ENCODE measurements around the gene SLC9C1. TPM values are rescaled to one million over a fixed set of nuclear protein-coding genes. Genes with fewer than 3 reads are reported as not detected.

The SLC9C1 gene
- total RNA-seq, 1 donor from 2014 or later = not detected

DNA sequence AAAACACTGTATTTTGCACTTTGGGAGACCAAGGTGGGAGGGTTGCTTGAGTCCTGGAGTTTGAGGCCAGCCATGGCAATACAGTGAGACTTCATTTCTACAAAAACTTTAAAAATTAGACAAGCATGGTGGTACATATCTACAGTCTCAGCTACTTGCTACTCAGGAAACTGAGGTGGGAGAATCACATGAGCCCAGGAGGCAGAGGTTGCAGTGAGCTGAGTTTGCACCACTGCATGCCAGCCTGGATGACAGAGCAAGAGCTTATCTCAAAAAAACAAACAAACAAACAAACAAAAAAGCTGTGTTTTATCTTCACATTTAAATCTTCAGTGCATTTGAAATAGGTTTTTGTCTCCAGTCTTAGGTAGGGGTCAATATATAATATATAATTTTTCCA, 4.8 kb upstream of the SLC9C1 start:
- TF ChIP-seq, protein P1, sequence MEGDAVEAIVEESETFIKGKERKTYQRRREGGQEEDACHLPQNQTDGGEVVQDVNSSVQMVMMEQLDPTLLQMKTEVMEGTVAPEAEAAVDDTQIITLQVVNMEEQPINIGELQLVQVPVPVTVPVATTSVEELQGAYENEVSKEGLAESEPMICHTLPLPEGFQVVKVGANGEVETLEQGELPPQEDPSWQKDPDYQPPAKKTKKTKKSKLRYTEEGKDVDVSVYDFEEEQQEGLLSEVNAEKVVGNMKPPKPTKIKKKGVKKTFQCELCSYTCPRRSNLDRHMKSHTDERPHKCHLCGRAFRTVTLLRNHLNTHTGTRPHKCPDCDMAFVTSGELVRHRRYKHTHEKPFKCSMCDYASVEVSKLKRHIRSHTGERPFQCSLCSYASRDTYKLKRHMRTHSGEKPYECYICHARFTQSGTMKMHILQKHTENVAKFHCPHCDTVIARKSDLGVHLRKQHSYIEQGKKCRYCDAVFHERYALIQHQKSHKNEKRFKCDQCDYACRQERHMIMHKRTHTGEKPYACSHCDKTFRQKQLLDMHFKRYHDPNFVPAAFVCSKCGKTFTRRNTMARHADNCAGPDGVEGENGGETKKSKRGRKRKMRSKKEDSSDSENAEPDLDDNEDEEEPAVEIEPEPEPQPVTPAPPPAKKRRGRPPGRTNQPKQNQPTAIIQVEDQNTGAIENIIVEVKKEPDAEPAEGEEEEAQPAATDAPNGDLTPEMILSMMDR (conservative IDR thresholded peaks at IDR 0.05; ENCODE audit: low read depth, low read length) = no peak
- DNase-seq (ENCODE audit: low read depth) = no peak
- H3K4me3 ChIP-seq (ENCODE audit: low read depth, low read length) = no peak overlapping the region

DNA sequence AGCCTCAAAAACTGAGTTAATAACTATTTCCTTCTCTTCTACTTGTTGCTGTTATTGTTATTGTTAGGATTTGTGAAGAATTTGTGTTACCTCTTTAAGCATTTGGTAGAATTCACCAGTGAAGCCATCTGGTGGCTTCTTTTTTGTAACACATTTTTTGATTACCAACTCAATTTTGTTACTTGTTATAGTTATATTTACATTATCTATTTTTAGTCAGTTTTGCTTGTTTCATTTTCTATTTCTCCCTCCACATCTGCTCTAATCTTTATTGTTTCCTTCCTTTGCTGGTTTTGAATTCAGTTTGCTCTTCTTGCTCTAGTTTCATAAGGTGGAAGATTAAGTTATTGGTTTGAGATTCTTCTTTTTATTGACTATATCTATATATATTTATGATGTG, 3.7 kb upstream of the SLC9C1 start:
- no peak for DNase-seq (ENCODE audit: low read depth)
- TF ChIP-seq, protein P1 (conservative IDR thresholded peaks at IDR 0.05; ENCODE audit: low read depth, low read length) = no peak
- no peak overlapping the region for H3K4me3 ChIP-seq (ENCODE audit: low read depth, low read length)

DNA sequence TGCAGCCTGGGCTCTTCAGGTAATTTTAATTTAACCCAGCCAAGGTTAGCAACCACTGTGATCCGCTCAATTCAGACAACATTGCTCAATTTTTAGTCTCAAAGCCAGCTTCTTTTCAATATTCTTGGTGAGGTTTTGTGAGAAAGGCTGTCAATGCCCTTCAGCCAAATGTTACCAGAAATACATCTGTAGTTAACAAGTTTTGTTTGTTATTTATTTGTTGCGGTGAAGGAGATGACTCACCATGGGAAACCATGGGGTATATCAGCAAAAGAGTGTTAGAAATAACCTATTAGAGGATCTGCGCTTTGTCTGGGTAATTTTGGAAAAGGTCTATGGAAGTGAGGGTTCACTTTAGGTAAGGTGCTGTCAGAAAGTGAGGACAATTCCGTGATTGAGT, 5.0 kb downstream of the SLC9C1 start:
- DNase-seq (ENCODE audit: low read depth) = no peak
- H3K4me3 ChIP-seq (ENCODE audit: low read depth, low read length) = no peak overlapping the region
- TF ChIP-seq, protein P1 (conservative IDR thresholded peaks at IDR 0.05; ENCODE audit: low read depth, low read length) = no peak

DNA sequence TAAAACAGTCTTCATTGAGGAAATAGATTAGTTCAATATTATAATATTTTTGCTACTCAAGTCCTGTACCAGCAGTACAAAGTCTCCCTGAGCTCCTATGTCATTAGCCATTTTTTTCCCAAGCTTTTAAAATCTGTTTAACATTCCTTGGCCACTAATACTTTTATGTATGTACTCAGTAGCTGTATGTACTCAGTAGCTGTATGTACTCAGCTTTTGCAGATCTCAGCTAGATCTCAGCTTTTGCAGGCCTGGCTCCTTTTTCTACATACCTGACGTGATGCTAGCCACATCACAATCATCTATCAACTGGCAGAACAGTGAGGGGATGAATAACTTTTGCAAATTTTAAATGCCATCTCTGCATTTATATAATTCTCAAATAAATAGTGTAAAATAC, 13.8 kb downstream of the SLC9C1 start:
- no peak overlapping the region for H3K4me3 ChIP-seq (ENCODE audit: low read depth, low read length)
- no peak for DNase-seq (ENCODE audit: low read depth)
- TF ChIP-seq, protein P1 (conservative IDR thresholded peaks at IDR 0.05; ENCODE audit: low read depth, low read length) = no peak

DNA sequence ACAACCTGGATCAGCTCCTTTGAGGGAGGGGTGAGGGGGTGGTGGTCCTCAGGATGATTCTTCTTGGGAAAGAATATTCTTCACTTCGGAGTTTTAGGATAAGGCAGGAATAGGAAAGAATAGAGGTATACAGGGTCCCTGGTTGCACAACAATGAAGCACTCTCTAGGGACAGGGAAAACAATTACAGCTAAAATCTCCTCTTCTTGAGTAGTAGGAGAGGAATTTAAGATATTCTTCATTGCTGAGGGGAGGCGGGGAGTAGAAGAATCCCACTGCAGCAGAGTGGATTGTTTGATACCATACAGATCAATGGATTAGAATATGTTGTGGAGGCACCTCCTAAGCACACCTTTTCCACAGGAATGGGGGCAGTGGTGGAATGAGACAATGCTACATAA, 20.5 kb downstream of the SLC9C1 start:
- DNase-seq (ENCODE audit: low read depth) = no peak
- TF ChIP-seq, protein P1 (conservative IDR thresholded peaks at IDR 0.05; ENCODE audit: low read depth, low read length) = no peak
- H3K4me3 ChIP-seq (ENCODE audit: low read depth, low read length) = no peak overlapping the region

DNA sequence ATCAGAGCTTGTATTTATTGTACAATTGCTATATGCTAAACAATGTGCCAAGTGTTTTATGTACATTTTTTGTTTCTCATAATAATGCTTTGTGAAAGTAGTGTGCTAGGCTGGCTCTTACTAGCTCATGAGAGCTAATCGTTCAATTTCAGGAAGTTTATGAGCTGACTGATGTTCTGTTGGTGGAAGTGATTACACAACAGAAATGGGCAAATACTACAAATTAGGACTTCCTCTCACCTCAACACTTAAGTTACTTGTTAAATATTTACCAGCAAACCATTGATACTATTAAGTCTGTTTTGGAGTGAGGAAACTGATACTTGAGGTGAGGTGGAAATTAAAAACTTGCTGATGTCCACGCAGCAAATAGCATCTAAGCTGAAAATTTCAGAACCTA, 32.3 kb downstream of the SLC9C1 start:
- no peak for DNase-seq (ENCODE audit: low read depth)
- TF ChIP-seq, protein P1 (conservative IDR thresholded peaks at IDR 0.05; ENCODE audit: low read depth, low read length) = no peak
- H3K4me3 ChIP-seq (ENCODE audit: low read depth, low read length) = no peak overlapping the region

DNA sequence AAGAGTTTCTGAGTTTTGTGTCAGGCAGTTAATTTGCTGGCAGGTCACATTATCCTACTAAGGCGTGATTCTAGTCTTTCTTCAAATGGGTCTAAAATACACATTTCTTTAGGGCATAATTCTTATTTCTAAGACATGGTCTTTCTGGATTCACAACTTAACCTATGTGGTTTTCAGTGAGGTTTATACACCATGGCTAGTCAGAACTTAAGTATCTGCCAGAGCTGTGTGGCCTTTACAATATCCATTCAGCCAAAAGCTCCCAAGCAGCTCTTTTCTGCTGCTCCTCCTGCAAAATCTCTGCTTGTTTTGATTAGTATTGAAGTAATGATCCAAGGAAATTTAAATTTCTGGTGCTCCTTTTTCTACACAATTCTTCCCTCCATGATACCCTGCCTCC, 33.5 kb downstream of the SLC9C1 start:
- TF ChIP-seq, protein P1 (conservative IDR thresholded peaks at IDR 0.05; ENCODE audit: low read depth, low read length) = no peak
- H3K4me3 ChIP-seq (ENCODE audit: low read depth, low read length) = no peak overlapping the region
- DNase-seq (ENCODE audit: low read depth) = no peak
